CD14-positive monocyte (primary cell): Measurements from ENCODE around the gene DTYMK. TPM values are rescaled to one million over a fixed set of nuclear protein-coding genes. Genes with fewer than 3 reads are reported as not detected.

ENCODE experiments used
- DNase-seq, 3 donors: peaks; one replicate each; pipeline ENCODE4 v3.0.0-alpha.2; 2011 to 2022
- H2AFZ ChIP-seq: 2 replicates; pipeline ENCODE4 v1.6.0; 2012; ENCODE audit warnings: mild to moderate bottlenecking, low read depth, low read length, inconsistent platforms; ENCODE audit not compliant: insufficient read depth, poor library complexity, severe bottlenecking
- H3K27ac ChIP-seq, 2 donors: 1 replicate in 1 of 2; 2 replicates in 1 of 2; pipeline ENCODE4 v1.5.1; 2012 to 2013; ENCODE audit warnings: low read length in 2 of 2, control low read depth in 1 of 2, inconsistent platforms in 1 of 2, low read depth in 1 of 2, mild to moderate bottlenecking in 1 of 2
- H3K27me3 ChIP-seq, 2 donors: one replicate each; pipeline versions ENCODE4 v1.6.0 to v1.6.1; 2011 to 2013; ENCODE audit warnings: low read length in 2 of 2; ENCODE audit not compliant: control insufficient read depth in 2 of 2, insufficient read depth in 2 of 2
- H3K36me3 ChIP-seq, 2 donors: replicated peaks in 1 of 2; 1 replicate in 1 of 2; 2 replicates in 1 of 2; pipeline versions ENCODE4 v1.5.1 to v1.6.1; 2012 to 2013; ENCODE audit warnings: low read length in 2 of 2, control low read depth in 1 of 2, inconsistent platforms in 1 of 2, mild to moderate bottlenecking in 1 of 2; ENCODE audit not compliant: insufficient read depth in 2 of 2, control insufficient read depth in 1 of 2
- H3K4me1 ChIP-seq, 2 donors: 1 replicate in 1 of 2; 2 replicates in 1 of 2; pipeline versions ENCODE4 v1.5.1 to v1.6.1; 2012 to 2013; ENCODE audit warnings: low read length in 2 of 2, control low read depth in 1 of 2, inconsistent platforms in 1 of 2, mild to moderate bottlenecking in 1 of 2, moderate library complexity in 1 of 2; ENCODE audit not compliant: insufficient read depth in 2 of 2, control insufficient read depth in 1 of 2
- H3K4me2 ChIP-seq: replicated peaks from 2 replicates; pipeline ENCODE3; 2012; ENCODE audit warnings: low read length, moderate library complexity, mild to moderate bottlenecking; ENCODE audit not compliant: poor library complexity, severe bottlenecking; ENCODE audit errors: extremely low read depth
- H3K4me3 ChIP-seq, 3 experiments: fragments of 200-600 bp in 1 of 3; sonication (generic) in 1 of 3; replicated peaks in 1 of 3; 1 replicate in 2 of 3; 2 replicates in 1 of 3; pipeline ENCODE4 v1.5.1; 2011 to 2013; ENCODE audit warnings: low read length in 3 of 3, mild to moderate bottlenecking in 3 of 3, control low read depth in 2 of 3, low read depth in 2 of 3, inconsistent platforms in 1 of 3, moderate library complexity in 1 of 3
- H3K79me2 ChIP-seq: 2 replicates; pipeline ENCODE4 v1.6.0; 2012; ENCODE audit warnings: mild to moderate bottlenecking, control low read depth, inconsistent platforms, low read length, moderate library complexity; ENCODE audit not compliant: insufficient read depth
- H3K9ac ChIP-seq: 2 replicates; pipeline ENCODE4 v1.6.0; 2017; ENCODE audit warnings: low read length, mild to moderate bottlenecking; ENCODE audit not compliant: insufficient read depth, poor library complexity, severe bottlenecking
- H3K9me3 ChIP-seq, 2 donors: replicated peaks in 1 of 2; 1 replicate in 1 of 2; 2 replicates in 1 of 2; pipeline versions ENCODE4 v1.5.1 to v1.6.1; 2012 to 2013; ENCODE audit warnings: low read length in 2 of 2, control low read depth in 1 of 2; ENCODE audit not compliant: control insufficient read depth in 1 of 2, insufficient read depth in 1 of 2
- H4K20me1 ChIP-seq: 2 replicates; pipeline ENCODE4 v1.6.0; 2012; ENCODE audit warnings: mild to moderate bottlenecking, low read length, control low read depth, moderate library complexity; ENCODE audit not compliant: insufficient read depth
- H3K27ac Mint-ChIP-seq, 7 donors: one replicate each; pipeline ENCODE4 v1.8.0; 2020; ENCODE audit warnings: mild to moderate bottlenecking in 7 of 7, mixed read lengths in 7 of 7, moderate library complexity in 6 of 7, inconsistent platforms in 2 of 7
- H3K27me3 Mint-ChIP-seq, 3 donors: one replicate each; pipeline ENCODE4 v1.8.0; 2021 to 2022; ENCODE audit warnings: low read depth in 3 of 3, mild to moderate bottlenecking in 3 of 3, mixed read lengths in 3 of 3, moderate library complexity in 3 of 3, inconsistent platforms in 1 of 3
- H3K36me3 Mint-ChIP-seq, 2 donors: one replicate each; pipeline ENCODE4 v1.8.0; 2020; ENCODE audit warnings: mixed read lengths in 2 of 2, inconsistent platforms in 1 of 2, mild to moderate bottlenecking in 1 of 2
- H3K4me1 Mint-ChIP-seq: one replicate; pipeline ENCODE4 v1.8.0; 2020; ENCODE audit warnings: mild to moderate bottlenecking, mixed read lengths
- H3K4me3 Mint-ChIP-seq, 2 donors: one replicate each; pipeline ENCODE4 v1.8.0; 2020; ENCODE audit warnings: mild to moderate bottlenecking in 2 of 2, mixed read lengths in 2 of 2, moderate library complexity in 1 of 2
- H3K9me3 Mint-ChIP-seq, 7 donors: one replicate each; pipeline ENCODE4 v1.8.0; 2020 to 2022; ENCODE audit warnings: mixed read lengths in 7 of 7, mild to moderate bottlenecking in 6 of 7, moderate library complexity in 6 of 7, inconsistent platforms in 2 of 7
- WGBS: methylation state at CpG from one replicate; pipeline ENCODE4 v1.1.5; 2013; ENCODE audit warnings: missing lambda C conversion rate; ENCODE audit not compliant: insufficient coverage; 5-methylcytosine and 5-hydroxymethylcytosine counted together
- intact Hi-C, 2 donors: fragments of 100-400 bp; cut with micrococcal nuclease; formaldehyde crosslinking; loops; one replicate each; pipeline versions ENCODE4 v1.15.0 to v1.15.1; 2023
- polyA plus RNA-seq, 3 donors: library from polyadenylated mRNA; depleted of rRNA in 1 of 3; unstranded in 2 of 3; stranded (reverse) in 1 of 3; fragments of 300-500 nt in 2 of 3; fragments of >200 nt in 1 of 3; fragmentation: Illumina TruSeq in 2 of 3; gene quantifications; 1 replicate in 2 of 3; 2 replicates in 1 of 3; pipeline ENCODE4 v1.2.3, GENCODE V29; 2012 to 2021
- TF ChIP-seq, protein P1 (sequence below): fragments of 200-600 bp; IDR thresholded peaks from one replicate; pipeline ENCODE4 v1.8.0; 2022; ENCODE audit warnings: antibody characterized with exemption, mild to moderate bottlenecking

DTYMK gene
- polyA plus RNA-seq, 3 donors = 13.0 to 23.5 (median 18.7) TPM

DNA sequence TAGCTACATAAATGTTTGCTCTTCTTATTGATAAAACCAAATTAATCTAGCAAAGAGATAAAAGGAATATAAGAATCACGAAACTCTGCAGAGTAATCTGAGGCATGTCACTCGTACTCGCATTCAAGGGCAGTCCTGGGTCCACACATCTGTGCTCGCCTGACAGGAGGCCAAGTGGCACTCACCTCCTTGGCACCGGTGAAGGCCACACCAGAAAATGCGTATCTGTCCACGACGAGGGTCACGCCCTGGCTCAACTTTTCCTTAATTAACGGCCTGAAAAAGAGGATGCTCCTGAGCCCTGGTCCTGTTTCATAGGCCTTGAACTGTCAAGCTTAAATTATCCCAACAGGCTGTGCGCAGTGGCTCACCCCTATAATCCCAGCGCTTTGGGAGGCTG is 6.6 kb downstream of the DTYMK start:
- DNase-seq = no peak
- no peak overlapping the region for H3K4me3 Mint-ChIP-seq
- peaks cover 55 to 81% of the 10 kb centered on the region in 2 donors for H3K36me3 Mint-ChIP-seq
- Histone ChIP-seq H4K20me1 (no peaks in the 10 kb centered on the region), H3K4me2 (no peak overlapping the region), H3K79me2 (peaks cover 20% of the 10 kb centered on the region), H3K36me3 (peaks cover 45 to 90% of the 10 kb centered on the region in 2 donors), H3K9ac (no peak overlapping the region), H3K27ac (no peak overlapping the region), H3K4me3 (no peak overlapping the region), H2AFZ (no peak overlapping the region), H3K4me1 (no peaks in the 10 kb centered on the region), H3K27me3 (no peaks in the 10 kb centered on the region), H3K9me3 (no peaks in the 10 kb centered on the region)
- no peak overlapping the region for H3K27ac Mint-ChIP-seq
- no peaks in the 10 kb centered on the region for H3K4me1 Mint-ChIP-seq
- TF ChIP-seq, protein P1, sequence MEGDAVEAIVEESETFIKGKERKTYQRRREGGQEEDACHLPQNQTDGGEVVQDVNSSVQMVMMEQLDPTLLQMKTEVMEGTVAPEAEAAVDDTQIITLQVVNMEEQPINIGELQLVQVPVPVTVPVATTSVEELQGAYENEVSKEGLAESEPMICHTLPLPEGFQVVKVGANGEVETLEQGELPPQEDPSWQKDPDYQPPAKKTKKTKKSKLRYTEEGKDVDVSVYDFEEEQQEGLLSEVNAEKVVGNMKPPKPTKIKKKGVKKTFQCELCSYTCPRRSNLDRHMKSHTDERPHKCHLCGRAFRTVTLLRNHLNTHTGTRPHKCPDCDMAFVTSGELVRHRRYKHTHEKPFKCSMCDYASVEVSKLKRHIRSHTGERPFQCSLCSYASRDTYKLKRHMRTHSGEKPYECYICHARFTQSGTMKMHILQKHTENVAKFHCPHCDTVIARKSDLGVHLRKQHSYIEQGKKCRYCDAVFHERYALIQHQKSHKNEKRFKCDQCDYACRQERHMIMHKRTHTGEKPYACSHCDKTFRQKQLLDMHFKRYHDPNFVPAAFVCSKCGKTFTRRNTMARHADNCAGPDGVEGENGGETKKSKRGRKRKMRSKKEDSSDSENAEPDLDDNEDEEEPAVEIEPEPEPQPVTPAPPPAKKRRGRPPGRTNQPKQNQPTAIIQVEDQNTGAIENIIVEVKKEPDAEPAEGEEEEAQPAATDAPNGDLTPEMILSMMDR = no peak
- peaks cover 0 to 2% (median 0%) of the 10 kb centered on the region in 3 donors for H3K27me3 Mint-ChIP-seq
- intact Hi-C loops = loop anchor here (10.0 kb wide), 1 partner anchor 55 kb away; the partner anchor contains the start of gene D2HGDH (in 2 of the 2)
- no peaks in the 10 kb centered on the region for H3K9me3 Mint-ChIP-seq
- 96% methylated on average over 12 of the region's 12 CpGs for WGBS

DNA sequence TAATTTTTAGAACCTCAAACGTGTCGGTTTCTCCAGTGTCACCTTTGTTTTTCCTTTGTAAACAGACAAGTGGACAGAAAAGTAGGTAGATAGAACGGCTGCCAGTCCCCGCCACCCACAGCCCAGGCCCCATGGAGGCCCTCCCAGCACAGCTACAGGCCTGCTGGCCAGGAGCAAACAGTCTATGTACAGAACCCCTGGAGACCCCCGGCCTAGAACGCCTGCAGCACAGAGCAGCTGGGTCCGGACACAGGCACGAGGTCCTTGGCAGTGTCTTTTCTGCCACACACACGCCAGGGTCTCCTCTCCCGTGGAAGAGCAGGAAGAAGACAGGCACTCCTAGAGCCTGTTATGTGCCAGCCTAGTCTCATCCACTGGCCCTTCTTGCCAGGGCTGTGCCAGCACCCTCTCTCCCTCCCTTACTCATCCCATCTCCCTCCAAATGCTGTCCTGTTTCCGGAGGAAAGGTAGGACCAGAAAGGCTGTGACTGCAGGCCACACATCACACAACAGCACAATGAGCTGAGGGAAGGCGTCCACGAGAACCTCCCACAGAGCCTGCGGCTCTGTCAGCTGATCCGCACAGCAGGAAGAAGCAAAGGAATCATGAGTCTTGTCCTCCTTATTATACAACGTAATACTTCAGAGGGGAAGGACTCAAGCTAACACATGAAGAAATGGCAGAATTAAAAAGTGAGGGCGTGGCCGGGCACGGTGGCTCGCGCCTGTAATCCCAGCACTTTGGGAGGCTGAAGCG is 7.7 kb downstream of the DTYMK start:
- Histone ChIP-seq H3K9ac (no peak overlapping the region), H3K9me3 (no peaks in the 10 kb centered on the region), H3K79me2 (peaks cover 13% of the 10 kb centered on the region), H4K20me1 (no peaks in the 10 kb centered on the region), H3K4me2 (no peak overlapping the region), H3K27ac (no peak overlapping the region), H3K36me3 (peaks cover 47 to 96% of the 10 kb centered on the region in 2 donors), H3K4me1 (no peaks in the 10 kb centered on the region), H2AFZ (no peak overlapping the region), H3K4me3 (no peak overlapping the region), H3K27me3 (no peaks in the 10 kb centered on the region)
- Mint-ChIP-seq H3K4me3 (no peak overlapping the region), H3K27ac (peak overlapping the region in 2 of 7 donors; percentile 43 to 73), H3K27me3 (peaks cover 0 to 2% (median 0%) of the 10 kb centered on the region in 3 donors), H3K4me1 (no peaks in the 10 kb centered on the region), H3K36me3 (peaks cover 54 to 82% of the 10 kb centered on the region in 2 donors), H3K9me3 (no peaks in the 10 kb centered on the region)
- no peak for DNase-seq
- TF ChIP-seq, protein P1 = no peak
- intact Hi-C loops = no loop called here
- WGBS = 93% methylated on average over 18 of the region's 22 CpGs
